Esophagus muscularis mucosa (tissue), 3 donors: ENCODE results near the gene ZFHX3.

Source experiments
- CTCF ChIP-seq, 3 experiments: fragments of 200-600 bp in 2 of 3; fragments of 450-650 bp in 1 of 3; sonication (generic) in 2 of 3; IDR thresholded peaks; one replicate each; pipeline ENCODE4 v1.5.1; 2017 to 2019; ENCODE audit warnings: antibody characterized with exemption in 3 of 3, mild to moderate bottlenecking in 2 of 3, moderate library complexity in 1 of 3
- POLR2AphosphoS5 ChIP-seq, 2 donors: sonication (generic); formaldehyde crosslinking; IDR thresholded peaks; one replicate each; pipeline ENCODE4 v1.6.1; 2017; ENCODE audit warnings: antibody characterized with exemption in 2 of 2

DNA sequence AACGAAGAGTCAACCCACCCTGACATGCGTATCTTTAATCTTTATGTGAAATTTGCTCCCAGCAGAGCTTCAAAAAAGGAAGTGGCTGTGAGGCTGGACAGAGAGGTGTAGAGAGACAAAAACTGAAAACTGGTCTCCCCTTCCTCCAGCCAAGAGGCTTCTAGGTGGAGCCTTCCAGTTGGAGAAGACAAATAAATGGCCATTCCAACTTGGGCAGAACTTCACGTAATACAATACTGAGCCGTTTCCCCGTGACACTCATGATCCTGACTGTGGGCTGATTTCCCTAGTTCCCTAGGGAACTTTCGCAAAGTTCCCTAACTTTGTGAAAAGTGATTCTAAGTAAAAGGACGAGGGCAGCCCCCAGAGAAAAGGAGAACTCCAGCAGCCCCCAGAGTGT, 78.8 kb downstream of the ZFHX3 start:
- no peak for TF ChIP-seq CTCF (IDR thresholded peaks at IDR 0.05)
- TF ChIP-seq POLR2AphosphoS5 (IDR thresholded peaks at IDR 0.05), result peak in 1 of 2 donors; percentile 16
